SKM-1 (cell line): ENCODE data around the gene LYPLAL1.
A peak's percentile ranks its signal among the peaks of the same experiment; 100 is the strongest.

Source experiments
- DNase-seq: peaks from one replicate; lab custom pipeline; 2025; ENCODE audit not compliant: unreplicated experiment; lab: John Stamatoyannopoulos, UW

LYPLAL1 gene

GRCh38 chr1:219173758-219174459, at the start of gene LYPLAL1:
Gene LYPLAL1, plus strand, starts transcription at chr1:219173878. Its CDS starts 13 bp downstream, at chr1:219173891.
- DNase-seq = peak; percentile 86

GRCh38 chr1:219124163-219124562, 49.5 kb upstream of the LYPLAL1 start:
- no peak for DNase-seq

- DNase-seq = no peak
Measured at GRCh38 chr1:219125342-219125741, 48.3 kb upstream of the LYPLAL1 start.

- no peak for DNase-seq
Measured at GRCh38 chr1:219126377-219126776, 47.3 kb upstream of the LYPLAL1 start.

GRCh38 chr1:219128957-219129356, 44.7 kb upstream of the LYPLAL1 start:
- DNase-seq = no peak

- no peak for DNase-seq
Measured at GRCh38 chr1:219130366-219130935, 43.2 kb upstream of the LYPLAL1 start.

GRCh38 chr1:219132939-219133338, 40.7 kb upstream of the LYPLAL1 start:
- no peak for DNase-seq

- no peak for DNase-seq
Measured at GRCh38 chr1:219138747-219139146, 34.9 kb upstream of the LYPLAL1 start.

- no peak for DNase-seq
Measured at GRCh38 chr1:219140303-219140877, 33.3 kb upstream of the LYPLAL1 start.

GRCh38 chr1:219143735-219144134, 29.9 kb upstream of the LYPLAL1 start:
- no peak for DNase-seq

- DNase-seq = peak; percentile 92
Measured at GRCh38 chr1:219144658-219145315, 28.9 kb upstream of the LYPLAL1 start.

- DNase-seq = no peak
Measured at GRCh38 chr1:219147571-219148019, 26.1 kb upstream of the LYPLAL1 start.

- DNase-seq = no peak
Measured at GRCh38 chr1:219149009-219149577, 24.6 kb upstream of the LYPLAL1 start.

- no peak for DNase-seq
Measured at GRCh38 chr1:219149953-219150352, 23.7 kb upstream of the LYPLAL1 start.

GRCh38 chr1:219150913-219151312, 22.8 kb upstream of the LYPLAL1 start:
- no peak for DNase-seq

- DNase-seq = no peak
Measured at GRCh38 chr1:219151467-219151866, 22.2 kb upstream of the LYPLAL1 start.

- DNase-seq = no peak
Measured at GRCh38 chr1:219152751-219153150, 20.9 kb upstream of the LYPLAL1 start.

GRCh38 chr1:219153723-219154122, 20.0 kb upstream of the LYPLAL1 start:
- DNase-seq = no peak

GRCh38 chr1:219155135-219155534, 18.5 kb upstream of the LYPLAL1 start:
- no peak for DNase-seq

GRCh38 chr1:219159946-219160645, 13.6 kb upstream of the LYPLAL1 start:
- DNase-seq = no peak

- DNase-seq = no peak
Measured at GRCh38 chr1:219160967-219161366, 12.7 kb upstream of the LYPLAL1 start.
